Right cardiac atrium (tissue), 5 donors: ENCODE measurements around the gene SDK2. TPM values are rescaled to one million over a fixed set of nuclear protein-coding genes. Genes with fewer than 3 reads are reported as not detected.

Experiments
- ATAC-seq, 2 donors: fragments of 200-7000 bp; cut with Tn5 transposase; one replicate each; pipeline versions ENCODE4 v1.8.0 to v1.9.1; 2020; ENCODE audit warnings: moderate library complexity in 2 of 2, mild to moderate bottlenecking in 1 of 2
- DNase-seq, 3 donors: peaks; one replicate each; pipeline ENCODE4 v3.0.0-alpha.2; 2020
- H3K27ac ChIP-seq: one replicate; pipeline ENCODE4 v1.5.1; 2013; ENCODE audit warnings: mild to moderate bottlenecking, low read length, control low read depth, moderate library complexity
- H3K27me3 ChIP-seq: one replicate; pipeline ENCODE4 v1.6.1; 2013; ENCODE audit not compliant: control insufficient read depth, insufficient read depth
- H3K4me1 ChIP-seq: one replicate; pipeline ENCODE4 v1.6.1; 2013; ENCODE audit warnings: low read length; ENCODE audit not compliant: control insufficient read depth, insufficient read depth
- H3K4me3 ChIP-seq: one replicate; pipeline ENCODE4 v1.5.1; 2013; ENCODE audit warnings: low read length, control low read depth
- H3K9me3 ChIP-seq: one replicate; pipeline ENCODE4 v1.6.1; 2013; ENCODE audit warnings: low read length; ENCODE audit not compliant: control insufficient read depth
- WGBS: extraction: QIAGEN DNeasy Blood & Tissue Kit; methylation state at CpG from one replicate; pipeline ENCODE4 v1.1.7; 2013; 5-methylcytosine and 5-hydroxymethylcytosine counted together
- intact Hi-C, 4 donors: fragments of 100-400 bp; cut with DNase I; formaldehyde crosslinking; loops; one replicate each; pipeline versions ENCODE4 v1.11.0 to v1.14.0; 2022 to 2023
- polyA plus RNA-seq: library from polyadenylated mRNA; stranded (reverse); fragments of 200-250 nt; gene quantifications from one replicate; pipeline ENCODE4 v1.2.3, GENCODE V29; 2013
- total RNA-seq, 4 donors: library from RNA; stranded (reverse); fragmentation: NEBNext Ultra II Directional; extraction: Animal tissue kit (Norgen Biotek cat#: 25700); gene quantifications; one replicate each; pipeline ENCODE4 v1.2.1, GENCODE V29; 2021
- donor health status: healthy with polysubstance abuse.
- donor health status: DM: no; HTN: yes; CAD: no.
- donor health status: DM: no; HTN: no; CAD: no.
- donor health status: DM: no; HTN: yes; CAD: no; lungs with severe emphysema.
- donor health status: DM: yes; HTN: yes; CAD: no.

The SDK2 gene
- total and polyA plus RNA-seq, 5 donors: 0.77 to 4.4 (median 2.0) TPM

- H3K27me3 ChIP-seq: no peaks in the 10 kb centered on the region
- no peak overlapping the region for H3K4me3 ChIP-seq
- 96% methylated on average over 1 of the region's 1 CpG for WGBS
- no peak overlapping the region for H3K27ac ChIP-seq
- ATAC-seq (no peak), DNase-seq (no peak)
- intact Hi-C loops: no loop called here
- no peaks in the 10 kb centered on the region for H3K9me3 ChIP-seq
- H3K4me1 ChIP-seq: no peaks in the 10 kb centered on the region
Measured at GRCh38 chr17:73594598-73594997, 49.6 kb downstream of the SDK2 start.

GRCh38 chr17:73594025-73594424 is 50.2 kb downstream of the SDK2 start:
- 79% methylated on average over 7 of the region's 7 CpGs for WGBS
- intact Hi-C loops: no loop called here

GRCh38 chr17:73593249-73593965 is 50.8 kb downstream of the SDK2 start:
- DNase-seq (no peak), ATAC-seq (no peak)
- intact Hi-C loops: no loop called here
- no peaks in the 10 kb centered on the region for H3K27me3 ChIP-seq
- 78% methylated on average over 7 of the region's 7 CpGs for WGBS
- H3K27ac ChIP-seq: no peak overlapping the region
- H3K4me1 ChIP-seq: no peaks in the 10 kb centered on the region
- no peaks in the 10 kb centered on the region for H3K9me3 ChIP-seq
- no peak overlapping the region for H3K4me3 ChIP-seq

More at GRCh38 chr17:73594025-73594424, 50.2 kb downstream of the SDK2 start:
- H3K4me1 ChIP-seq: no peaks in the 10 kb centered on the region
- no peak overlapping the region for H3K4me3 ChIP-seq
- H3K9me3 ChIP-seq: no peaks in the 10 kb centered on the region
- ATAC-seq (no peak), DNase-seq (no peak)
- no peaks in the 10 kb centered on the region for H3K27me3 ChIP-seq
- no peak overlapping the region for H3K27ac ChIP-seq

- no peak overlapping the region for H3K27ac ChIP-seq
- DNase-seq (peak in 1 of 3 donors; percentile 17), ATAC-seq (no peak)
- no peaks in the 10 kb centered on the region for H3K9me3 ChIP-seq
- no peak overlapping the region for H3K4me3 ChIP-seq
- intact Hi-C loops: no loop called here
- no peaks in the 10 kb centered on the region for H3K27me3 ChIP-seq
- no peaks in the 10 kb centered on the region for H3K4me1 ChIP-seq
- WGBS: 73% methylated on average over 18 of the region's 18 CpGs
Measured at GRCh38 chr17:73592501-73592961, 51.7 kb downstream of the SDK2 start.

- Histone ChIP-seq H3K4me3 (no peak overlapping the region), H3K4me1 (no peaks in the 10 kb centered on the region), H3K27ac (no peak overlapping the region), H3K27me3 (no peaks in the 10 kb centered on the region), H3K9me3 (no peaks in the 10 kb centered on the region)
- intact Hi-C loops: no loop called here
- peak in 1 of 3 donors; percentile 7 for DNase-seq
- ATAC-seq: no peak
- WGBS: 69% methylated on average over 6 of the region's 6 CpGs
Measured at GRCh38 chr17:73592079-73592415, 52.2 kb downstream of the SDK2 start.

GRCh38 chr17:73591296-73592078 is 52.8 kb downstream of the SDK2 start:
- WGBS: 47% methylated on average over 19 of the region's 19 CpGs
- ATAC-seq: no peak
- H3K4me1 ChIP-seq: no peaks in the 10 kb centered on the region
- H3K27me3 ChIP-seq: no peaks in the 10 kb centered on the region
- DNase-seq: peak in 1 of 3 donors; percentile 28
- no peak overlapping the region for H3K4me3 ChIP-seq
- no peak overlapping the region for H3K27ac ChIP-seq
- no peaks in the 10 kb centered on the region for H3K9me3 ChIP-seq
- intact Hi-C loops: no loop called here

- H3K9me3 ChIP-seq: no peaks in the 10 kb centered on the region
- WGBS: 84% methylated on average over 11 of the region's 11 CpGs
- intact Hi-C loops: no loop called here
- no peak overlapping the region for H3K27ac ChIP-seq
- no peaks in the 10 kb centered on the region for H3K4me1 ChIP-seq
- peak in 1 of 3 donors; percentile 16 for DNase-seq
- no peak overlapping the region for H3K4me3 ChIP-seq
- no peaks in the 10 kb centered on the region for H3K27me3 ChIP-seq
- no peak for ATAC-seq
Measured at GRCh38 chr17:73589363-73589980, 54.8 kb downstream of the SDK2 start.

GRCh38 chr17:73588891-73589290 is 55.4 kb downstream of the SDK2 start:
- H3K27ac ChIP-seq: no peak overlapping the region
- no peak for DNase-seq
- no peaks in the 10 kb centered on the region for H3K9me3 ChIP-seq
- H3K27me3 ChIP-seq: no peaks in the 10 kb centered on the region
- ATAC-seq: no peak
- no peak overlapping the region for H3K4me3 ChIP-seq
- WGBS: 84% methylated on average over 7 of the region's 7 CpGs
- intact Hi-C loops: no loop called here
- H3K4me1 ChIP-seq: no peaks in the 10 kb centered on the region

GRCh38 chr17:73588301-73588846 is 55.9 kb downstream of the SDK2 start:
- ATAC-seq: no peak

GRCh38 chr17:73586921-73587602 is 57.2 kb downstream of the SDK2 start:
- ATAC-seq (peak; percentile 74 to 80), DNase-seq (peak in 2 of 3 donors; percentile 32 to 61)
- Histone ChIP-seq H3K27ac (no peak overlapping the region), H3K9me3 (no peaks in the 10 kb centered on the region), H3K4me1 (no peaks in the 10 kb centered on the region), H3K4me3 (no peak overlapping the region), H3K27me3 (no peaks in the 10 kb centered on the region)
- intact Hi-C loops: no loop called here
- 54% methylated on average over 12 of the region's 12 CpGs for WGBS

More at GRCh38 chr17:73588301-73588846, 55.9 kb downstream of the SDK2 start:
- Histone ChIP-seq H3K27ac (no peak overlapping the region), H3K27me3 (no peaks in the 10 kb centered on the region), H3K4me3 (no peak overlapping the region), H3K9me3 (no peaks in the 10 kb centered on the region), H3K4me1 (no peaks in the 10 kb centered on the region)
- WGBS: 91% methylated on average over 15 of the region's 15 CpGs
- intact Hi-C loops: no loop called here
- peak in 1 of 3 donors; percentile 21 for DNase-seq
